ENCODE results near the gene SLC16A10. TPM values are rescaled to one million over a fixed set of nuclear protein-coding genes. Genes with fewer than 3 reads are reported as not detected.

The SLC16A10 gene
- total and polyA plus RNA-seq, 2 of the 8 experiments (the other 6 are each of a cell fraction or from before 2014, with no cell fraction given): 18.6 to 23.2 TPM

DNA sequence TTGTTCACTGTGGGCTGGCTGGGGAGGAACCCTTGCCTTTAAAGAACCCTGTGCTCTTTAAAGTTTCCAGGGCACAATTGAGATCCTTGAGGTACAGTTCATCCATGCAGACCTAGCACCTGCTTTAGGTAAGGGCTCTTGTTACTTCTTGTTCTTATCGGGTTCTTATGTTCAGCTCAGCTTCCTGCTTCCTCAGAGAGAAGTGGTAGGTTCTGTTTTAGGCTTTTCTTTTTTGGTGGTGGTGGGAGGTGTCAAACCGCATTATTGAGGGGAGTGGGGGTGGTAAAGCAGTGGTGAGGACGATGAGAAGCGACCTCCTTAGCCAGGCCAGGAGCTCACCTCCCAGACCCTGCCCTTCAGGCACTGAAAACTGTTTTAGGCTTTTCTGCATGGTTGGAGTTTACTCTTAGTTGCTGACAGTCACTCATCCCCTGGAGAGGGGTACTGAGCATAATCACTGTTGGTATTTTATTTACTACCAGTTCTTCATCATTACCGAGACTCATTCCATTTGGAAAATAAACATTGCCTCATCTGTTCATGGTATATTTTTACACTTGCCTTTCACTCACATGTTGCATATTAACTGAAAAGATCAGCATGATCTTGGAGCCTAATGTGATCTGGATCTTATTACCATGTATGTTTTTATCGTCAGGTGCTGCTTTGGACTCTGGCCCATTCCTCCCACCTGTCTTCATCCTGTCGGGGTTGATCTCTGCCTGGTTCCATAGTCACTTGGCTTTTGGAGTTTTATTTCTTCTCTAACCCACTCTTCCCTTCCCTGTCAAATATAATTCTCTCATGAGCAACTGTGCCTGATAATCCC lies 35.4 kb downstream of the SLC16A10 start:
- 88% methylated on average over 7 of the region's 7 CpGs; no CpG with 5 or more reads in 1 of the 2 experiments for WGBS, 2 experiments (ENCODE audit: extremely low coverage in 1 of 2, insufficient coverage in 1 of 2, insufficient read length in 1 of 2, insufficient replicate concordance in 2 of 2, low coverage in 1 of 2, low lambda C conversion rate in 2 of 2, missing lambda C conversion rate in 1 of 2)

More for the DNA sequence above, 35.4 kb downstream of the SLC16A10 start:
- Histone ChIP-seq H3K4me2 (ENCODE audit: insufficient read depth in 1 of 2, low read depth in 2 of 2, low read length in 2 of 2) (no peak overlapping the region), H3K27me3 (replicated peaks in 1 of 4; ENCODE audit: control insufficient read depth in 3 of 4, extremely low read depth in 1 of 4, insufficient read depth in 3 of 4, low read length in 3 of 4) (no peaks in the 10 kb centered on the region), H2BK120ac (replicated peaks; ENCODE audit: low read depth, low read length) (no peak overlapping the region), H3K23ac (ENCODE audit: insufficient read length) (no peak overlapping the region), H3K23me2 (ENCODE audit: low read depth, low read length) (no peaks in the 10 kb centered on the region), H2AK5ac (ENCODE audit: low read depth, low read length) (no peak overlapping the region), H3K9ac (replicated peaks in 1 of 4; ENCODE audit: extremely low read depth in 1 of 4, low read depth in 3 of 4, low read length in 3 of 4) (no peak overlapping the region), H4K91ac (replicated peaks; ENCODE audit: insufficient read length, low read length) (no peak overlapping the region), H3K9me3 (ENCODE audit: insufficient read depth in 2 of 2, low read depth in 1 of 2, low read length in 1 of 2) (no peaks in the 10 kb centered on the region), H2BK5ac (ENCODE audit: low read depth, low read length) (no peak overlapping the region), H4K5ac (ENCODE audit: insufficient read length, low read depth, low read length) (no peak overlapping the region), H3K18ac (ENCODE audit: extremely low read depth, low read length) (no peak overlapping the region), H2BK12ac (ENCODE audit: low read depth, low read length) (no peak overlapping the region), H4K8ac (ENCODE audit: extremely low read depth, insufficient read depth, low read length) (no peak overlapping the region), H3K36me3 (ENCODE audit: control insufficient read depth in 2 of 4, insufficient read depth in 4 of 4, low read length in 3 of 4) (no peaks in the 10 kb centered on the region), H3K79me1 (ENCODE audit: low read depth, low read length) (no peaks in the 10 kb centered on the region), H3K4me1 (replicated peaks in 1 of 4; ENCODE audit: control insufficient read depth in 3 of 4, insufficient read depth in 4 of 4, low read length in 3 of 4) (no peaks in the 10 kb centered on the region; a peak in 1 of 7 replicates), H2BK15ac (ENCODE audit: low read length) (no peak overlapping the region), H3K4ac (replicated peaks; ENCODE audit: insufficient read length, low read depth, low read length) (no peak overlapping the region), H3K79me2 (ENCODE audit: control insufficient read depth in 1 of 2, insufficient read depth in 2 of 2, low read length in 2 of 2) (0 out of 4 replicates have a peak, but pooled peaks cover 0 to 2% of the 10 kb centered on the region in 2 experiments), H3K56ac (replicated peaks; ENCODE audit: insufficient read length, low read depth, low read length) (no peak overlapping the region), H4K20me1 (replicated peaks in 1 of 2; ENCODE audit: control insufficient read depth in 1 of 2, insufficient read depth in 2 of 2, low read length in 2 of 2) (no peaks in the 10 kb centered on the region), H3K27ac (ENCODE audit: low read depth, low read length) (no peak overlapping the region), H2AFZ (ENCODE audit: low read length) (no peak overlapping the region), H3K4me3 (ENCODE audit: extremely low read depth in 1 of 4, insufficient read depth in 2 of 4, low read depth in 3 of 4, low read length in 4 of 4) (no peak overlapping the region), H2BK20ac (ENCODE audit: low read length) (no peak overlapping the region), H3K14ac (ENCODE audit: insufficient read length) (no peak overlapping the region)
- no peak for DNase-seq (ENCODE audit: low read depth in 1 of 2, low spot score in 2 of 2)
- no peak for TF ChIP-seq EGR1 (IDR thresholded peaks at IDR 0.05; ENCODE audit: borderline replicate concordance, low read depth, low read length)
- no peak for TF ChIP-seq TCF12 (IDR thresholded peaks at IDR 0.05; ENCODE audit: low read depth, low read length)
- no peak for TF ChIP-seq FOSL1 (IDR thresholded peaks at IDR 0.05; ENCODE audit: insufficient read depth, low read depth, low read length)
- TF ChIP-seq USF2 (IDR thresholded peaks at IDR 0.05; ENCODE audit: low read length): no peak
- no peak for FAIRE-seq
- ChIA-PET POLR2A (ENCODE audit: partially characterized antibody) (no interaction called here), CTCF (ENCODE audit: partially characterized antibody) (interaction anchor here (2.1 kb wide), 1 partner anchor 87 kb away, joined by 7 read pairs; no protein-coding TSS in a partner anchor)
